Spleen (tissue), 11 donors: ENCODE results near the gene MED28. TPM values are rescaled to one million over a fixed set of nuclear protein-coding genes. Genes with fewer than 3 reads are reported as not detected.

Source experiments
- DNase-seq: peaks from one replicate; pipeline ENCODE4 v3.0.0-alpha.2; 2020
- H3K27ac ChIP-seq, 8 donors: fragments of 200-600 bp; sonication (generic) in 7 of 8; 1 replicate in 4 of 8; 2 replicates in 4 of 8; pipeline versions ENCODE4 v1.5.0 to v1.8.0; 2016 to 2021; ENCODE audit warnings: inconsistent platforms in 4 of 8, mild to moderate bottlenecking in 4 of 8, moderate library complexity in 1 of 8
- H3K27me3 ChIP-seq, 7 donors: fragments of 200-600 bp; sonication (generic) in 6 of 7; replicated peaks in 1 of 7; 1 replicate in 4 of 7; 2 replicates in 3 of 7; pipeline versions ENCODE4 v1.5.0 to v1.8.0; 2016 to 2021; ENCODE audit warnings: inconsistent platforms in 3 of 7, mild to moderate bottlenecking in 1 of 7
- H3K36me3 ChIP-seq, 6 donors: fragments of 200-600 bp; sonication (generic) in 5 of 6; 1 replicate in 4 of 6; 2 replicates in 2 of 6; pipeline versions ENCODE4 v1.5.0 to v1.8.0; 2016 to 2021; ENCODE audit warnings: inconsistent platforms in 2 of 6
- H3K4me1 ChIP-seq, 6 donors: fragments of 200-600 bp; sonication (generic) in 5 of 6; 1 replicate in 3 of 6; 2 replicates in 3 of 6; pipeline versions ENCODE4 v1.5.0 to v1.8.0; 2016 to 2021; ENCODE audit warnings: inconsistent platforms in 3 of 6
- H3K4me3 ChIP-seq, 8 donors: fragments of 200-600 bp; sonication (generic) in 7 of 8; 1 replicate in 4 of 8; 2 replicates in 4 of 8; pipeline versions ENCODE4 v1.5.0 to v1.8.0; 2016 to 2021; ENCODE audit warnings: inconsistent platforms in 4 of 8, mild to moderate bottlenecking in 4 of 8, moderate library complexity in 2 of 8
- H3K9me3 ChIP-seq, 8 donors: fragments of 200-600 bp; sonication (generic) in 7 of 8; 1 replicate in 4 of 8; 2 replicates in 4 of 8; pipeline versions ENCODE4 v1.5.0 to v1.8.0; 2016 to 2021; ENCODE audit warnings: inconsistent platforms in 4 of 8
- CTCF ChIP-seq, 11 experiments: fragments of 200-600 bp in 7 of 11; fragments of 450-650 bp in 4 of 11; sonication (generic) in 4 of 11; IDR thresholded peaks in 8 of 11; conservative IDR thresholded peaks in 3 of 11; 1 replicate in 7 of 11; 2 replicates in 4 of 11; pipeline versions ENCODE4 v1.4.0 to v1.8.0; 2016 to 2021; ENCODE audit warnings: antibody characterized with exemption in 11 of 11, inconsistent platforms in 4 of 11, mild to moderate bottlenecking in 1 of 11
- POLR2A ChIP-seq, 3 donors: fragments of 450-650 bp; IDR thresholded peaks; one replicate each; pipeline ENCODE4 v1.5.1; 2017; ENCODE audit warnings: antibody characterized with exemption in 3 of 3, mild to moderate bottlenecking in 1 of 3
- POLR2AphosphoS5 ChIP-seq, 3 donors: sonication (generic); formaldehyde crosslinking; IDR thresholded peaks; one replicate each; pipeline ENCODE4 v1.5.1; 2017; ENCODE audit warnings: antibody characterized with exemption in 3 of 3
- WGBS, 5 donors: extraction: QIAGEN DNeasy Blood & Tissue Kit in 3 of 5; methylation state at CpG; one replicate each; pipeline versions ENCODE4 v1.1.5 to v1.1.7; 2013 to 2018; 5-methylcytosine and 5-hydroxymethylcytosine counted together
- intact Hi-C: fragments of 100-400 bp; cut with DNase I; formaldehyde crosslinking; loops from one replicate; pipeline ENCODE4 v1.15.0; 2023; ENCODE audit warnings: low total_unique reads
- polyA plus RNA-seq, 3 donors: library from polyadenylated mRNA; stranded (reverse); fragments of 200-250 nt; gene quantifications; one replicate each; pipeline ENCODE4 v1.2.1, GENCODE V29; 2013
- total RNA-seq, 7 donors: library from RNA; depleted of rRNA in 3 of 7; stranded (reverse); fragments of >200 nt in 3 of 7; fragmentation: NEBNext Ultra II Directional in 4 of 7; extraction: Animal tissue kit (Norgen Biotek cat#: 25700) in 4 of 7; gene quantifications; one replicate each; pipeline versions ENCODE4 v1.1.0 to v1.2.1, GENCODE V29; 2016 to 2021
- donor health status: healthy with polysubstance abuse.
- donor health status: DM: no; HTN: no; CAD: no; lungs with moderate emphysema.
- donor health status: DM: no; HTN: no; CAD: no.
- donor health status: Bipolar disorder and iron deficiency.
- donor health status: healthy.
- donor health status: DM: no; HTN: no; CAD: no.
- donor health status: DM: yes; HTN: yes; CAD: no.

Gene MED28
- total and polyA plus RNA-seq, 10 donors = 8.9 to 62.5 (median 24.5) TPM

GRCh38 chr4:17647176-17647806 is 32.9 kb downstream of the MED28 start:
- 83 to 91% (median 87%) methylated on average over 4 to 9 of the region's 9 CpGs for WGBS, 5 donors

GRCh38 chr4:17647927-17648326 is 33.5 kb downstream of the MED28 start:
- peaks cover 0 to 4% (median 0%) of the 10 kb centered on the region in 6 donors for H3K4me1 ChIP-seq
- intact Hi-C loops = no loop called here
- peaks cover 0 to 6% (median 0%) of the 10 kb centered on the region in 8 donors for H3K9me3 ChIP-seq
- no peak overlapping the region for H3K27ac ChIP-seq
- no peaks in the 10 kb centered on the region for H3K36me3 ChIP-seq
- no peak for DNase-seq
- WGBS, 5 donors = 81 to 85% (median 82%) methylated on average over 5 of the region's 5 CpGs
- no peaks in the 10 kb centered on the region for H3K27me3 ChIP-seq
- TF ChIP-seq CTCF (IDR thresholded peaks at IDR 0.05 in 8 of 11, conservative IDR thresholded peaks at IDR 0.05 in 3 of 11) (no peak), POLR2A (IDR thresholded peaks at IDR 0.05) (no peak), POLR2AphosphoS5 (IDR thresholded peaks at IDR 0.05) (no peak)
- H3K4me3 ChIP-seq = no peak overlapping the region

More at GRCh38 chr4:17647176-17647806, 32.9 kb downstream of the MED28 start:
- H3K9me3 ChIP-seq = peaks cover 0 to 6% (median 0%) of the 10 kb centered on the region in 8 donors
- no peak overlapping the region for H3K27ac ChIP-seq
- no peaks in the 10 kb centered on the region for H3K36me3 ChIP-seq
- intact Hi-C loops = no loop called here
- peaks cover 0 to 4% (median 0%) of the 10 kb centered on the region in 6 donors for H3K4me1 ChIP-seq
- TF ChIP-seq POLR2AphosphoS5 (IDR thresholded peaks at IDR 0.05) (no peak), POLR2A (IDR thresholded peaks at IDR 0.05) (no peak), CTCF (IDR thresholded peaks at IDR 0.05 in 8 of 11, conservative IDR thresholded peaks at IDR 0.05 in 3 of 11) (no peak)
- DNase-seq = no peak
- H3K4me3 ChIP-seq = no peak overlapping the region
- no peaks in the 10 kb centered on the region for H3K27me3 ChIP-seq

- intact Hi-C loops = no loop called here
Observed at GRCh38 chr4:17650406-17650805, 36.0 kb downstream of the MED28 start.

More at GRCh38 chr4:17650406-17650805, 36.0 kb downstream of the MED28 start:
- no peak overlapping the region for H3K27ac ChIP-seq
- no peak overlapping the region for H3K4me3 ChIP-seq
- DNase-seq = no peak
- H3K4me1 ChIP-seq = peaks cover 0 to 4% (median 0%) of the 10 kb centered on the region in 6 donors
- TF ChIP-seq CTCF (IDR thresholded peaks at IDR 0.05 in 8 of 11, conservative IDR thresholded peaks at IDR 0.05 in 3 of 11) (no peak), POLR2A (IDR thresholded peaks at IDR 0.05) (no peak), POLR2AphosphoS5 (IDR thresholded peaks at IDR 0.05) (no peak)
- no peaks in the 10 kb centered on the region for H3K36me3 ChIP-seq
- 33 to 58% (median 48%) methylated on average over 2 of the region's 2 CpGs for WGBS, 5 donors
- no peaks in the 10 kb centered on the region for H3K27me3 ChIP-seq
- peaks cover 0 to 6% (median 0%) of the 10 kb centered on the region in 8 donors for H3K9me3 ChIP-seq
